ENCODE data around the gene TTLL3. TPM values are rescaled to one million over a fixed set of nuclear protein-coding genes. Genes with fewer than 3 reads are reported as not detected.
"Not testable (repeated sequence)": the region's sequence is repeated elsewhere in the genome, so short reads cannot be mapped to it uniquely, and the experiment has no call there.

TTLL3 gene
- total RNA-seq, 2 donors from 2014 or later: 24.1 to 88.0 TPM

GRCh38 chr3:9769426-9770275 lies 40.4 kb upstream of the TTLL3 start, which contains the start of gene CAMK1:
CAMK1 (minus strand) TSS chr3:9769947; CDS start chr3:9767749, 2,198 bp downstream.
- WGBS, 2 donors: 4 to 14% methylated on average over 6 to 49 of the region's 49 CpGs
- H3K27me3 ChIP-seq: no peaks in the 10 kb centered on the region
- DNase-seq (peak; percentile 77 to 86 (median 84)), ATAC-seq (peak; percentile 88)
- intact Hi-C loops (cut with DNase I): no loop called here
- TF ChIP-seq POLR2A (IDR thresholded peaks at IDR 0.05): peak; percentile 59 to 66 (median 65)
- TF ChIP-seq CTCF (IDR thresholded peaks at IDR 0.05): no peak
- no peaks in the 10 kb centered on the region for H3K9me3 ChIP-seq
- peaks cover 35% of the 10 kb centered on the region for H3K4me1 ChIP-seq
- no peaks in the 10 kb centered on the region for H3K36me3 ChIP-seq (replicated peaks in 1 of 2; ENCODE audit: insufficient read depth in 1 of 2, low read depth in 2 of 2)
- H3K4me3 ChIP-seq: peak within 1 kb of the TSS; percentile 26 to 47
- peak within 1 kb of the TSS; percentile 55 to 84 (median 80) for H3K27ac ChIP-seq

- H3K4me1 ChIP-seq: peaks cover 35% of the 10 kb centered on the region
- intact Hi-C loops (cut with DNase I): no loop called here
- peak overlapping the region; percentile 55 to 84 (median 80) for H3K27ac ChIP-seq
- DNase-seq (peak; percentile 94 to 98 (median 96)), ATAC-seq (peak; percentile 79)
- H3K27me3 ChIP-seq: no peaks in the 10 kb centered on the region
- TF ChIP-seq CTCF (IDR thresholded peaks at IDR 0.05) (no peak), POLR2A (IDR thresholded peaks at IDR 0.05) (no peak)
- H3K36me3 ChIP-seq (replicated peaks in 1 of 2; ENCODE audit: insufficient read depth in 1 of 2, low read depth in 2 of 2): no peaks in the 10 kb centered on the region
- no peaks in the 10 kb centered on the region for H3K9me3 ChIP-seq
- 4 to 9% methylated on average over 13 to 15 of the region's 15 CpGs for WGBS, 2 donors
- H3K4me3 ChIP-seq: peak overlapping the region; percentile 26 to 47
Observed at GRCh38 chr3:9770276-9770812, 39.7 kb upstream of the TTLL3 start.

- H3K36me3 ChIP-seq (replicated peaks in 1 of 2; ENCODE audit: insufficient read depth in 1 of 2, low read depth in 2 of 2); DNase-seq; intact Hi-C loops (cut with DNase I); H3K4me3 ChIP-seq; H3K27me3 ChIP-seq; ATAC-seq; H3K9me3 ChIP-seq: not testable (repeated sequence)
- H3K27ac ChIP-seq: peak overlapping the region in 3 of 4 donors; percentile 79 to 84 (median 81)
- peaks cover 35% of the 10 kb centered on the region for H3K4me1 ChIP-seq
- 95 to 96% methylated on average over 2 of the region's 2 CpGs for WGBS, 2 donors
Observed at GRCh38 chr3:9771007-9771406, 39.1 kb upstream of the TTLL3 start.

GRCh38 chr3:9776896-9777693 lies 33.0 kb upstream of the TTLL3 start:
- H3K36me3 ChIP-seq (replicated peaks in 1 of 2; ENCODE audit: insufficient read depth in 1 of 2, low read depth in 2 of 2): peaks cover 0 to 3% of the 10 kb centered on the region in 2 donors
- no peak overlapping the region for H3K27ac ChIP-seq
- TF ChIP-seq POLR2A (IDR thresholded peaks at IDR 0.05): no peak
- TF ChIP-seq CTCF (IDR thresholded peaks at IDR 0.05): no peak
- no peak for DNase-seq
- H3K4me1 ChIP-seq: no peaks in the 10 kb centered on the region
- no peak overlapping the region for H3K4me3 ChIP-seq
- intact Hi-C loops (cut with DNase I): no loop called here
- 75 to 78% methylated on average over 5 of the region's 5 CpGs for WGBS, 2 donors
- no peak for ATAC-seq
- H3K9me3 ChIP-seq: no peaks in the 10 kb centered on the region
- H3K27me3 ChIP-seq: no peaks in the 10 kb centered on the region

- TF ChIP-seq CTCF (IDR thresholded peaks at IDR 0.05) (no peak), POLR2A (IDR thresholded peaks at IDR 0.05) (no peak)
- Histone ChIP-seq H3K4me1 (no peaks in the 10 kb centered on the region), H3K4me3 (no peak overlapping the region), H3K9me3 (no peaks in the 10 kb centered on the region), H3K36me3 (replicated peaks in 1 of 2; ENCODE audit: insufficient read depth in 1 of 2, low read depth in 2 of 2) (peaks cover 0 to 3% of the 10 kb centered on the region in 2 donors), H3K27ac (no peak overlapping the region), H3K27me3 (no peaks in the 10 kb centered on the region)
- no peak for ATAC-seq
- no peak for DNase-seq
- WGBS, 2 donors: 59 to 69% methylated on average over 1 of the region's 1 CpG
- intact Hi-C loops (cut with DNase I): no loop called here
Observed at GRCh38 chr3:9777694-9778021, 32.4 kb upstream of the TTLL3 start.

Measured in body of pancreas (tissue), 4 donors.